HCT116 (cell line): Measurements from ENCODE around the gene PJA2.

ENCODE experiments used
- EZH2phosphoT487 ChIP-seq: fragments of 200-600 bp; IDR thresholded peaks from 2 replicates; pipeline ENCODE4 v1.6.1; 2018; ENCODE audit warnings: antibody characterized with exemption, borderline replicate concordance
- JUND ChIP-seq: IDR thresholded peaks from 2 replicates; pipeline ENCODE4 v1.6.1; 2012

DNA sequence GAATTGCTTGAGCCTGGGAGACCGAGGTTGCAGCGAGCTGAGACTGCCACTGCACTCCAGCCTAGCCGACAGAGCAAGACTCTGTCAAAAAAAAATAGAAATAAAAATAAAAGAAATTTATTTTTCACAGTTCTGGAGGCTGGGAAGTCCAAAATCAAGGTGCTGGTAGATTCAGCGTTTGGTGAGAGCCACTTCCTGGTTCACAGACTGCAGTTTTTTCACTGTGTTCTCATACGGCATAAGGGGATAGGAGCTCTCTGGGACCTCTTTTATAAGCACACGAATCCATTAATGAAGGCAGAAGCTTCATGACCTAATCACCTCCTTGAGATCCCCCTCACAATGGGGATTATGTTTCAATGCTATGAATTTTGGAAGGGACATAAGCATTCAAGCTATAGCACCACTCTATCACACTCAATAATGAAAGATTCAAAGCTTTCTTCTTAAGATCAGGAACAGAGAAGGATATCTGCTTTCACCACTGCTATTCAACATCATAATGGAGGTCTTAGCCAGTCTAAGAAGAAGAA is 5.3 kb downstream of the PJA2 start:
- no peak for TF ChIP-seq JUND
- no peak for TF ChIP-seq EZH2phosphoT487
